GM23338 (cell line): Measurements from ENCODE around the gene NCOA7.

Source experiments
- CREB1 ChIP-seq: fragments of 250-450 bp; sonication (Bioruptor Pico); IDR thresholded peaks from 2 replicates; pipeline ENCODE4 v1.5.0; 2020; ENCODE audit warnings: low read depth, mild to moderate bottlenecking, moderate library complexity
- CTCF ChIP-seq, 2 experiments: fragments of 200-600 bp in 1 of 2; sonication (generic) in 1 of 2; conservative IDR thresholded peaks; 2 replicates each; pipeline versions ENCODE4 v1.5.1 to v1.6.1; 2016 to 2017; ENCODE audit warnings: antibody characterized with exemption in 2 of 2, low read depth in 2 of 2, mild to moderate bottlenecking in 2 of 2, moderate library complexity in 1 of 2
- ETS1 ChIP-seq: IDR thresholded peaks from 2 replicates; pipeline ENCODE4 v1.6.1; 2016; ENCODE audit warnings: antibody characterized with exemption
- EZH2 ChIP-seq: fragments of 200-600 bp; sonication (generic); IDR thresholded peaks from one replicate; pipeline ENCODE4 v1.8.0; 2017; ENCODE audit warnings: antibody characterized with exemption, mild to moderate bottlenecking, low read depth; ENCODE audit not compliant: unreplicated experiment
- EZH2phosphoT487 ChIP-seq: fragments of 200-600 bp; sonication (generic); IDR thresholded peaks from one replicate; pipeline ENCODE4 v1.8.1; 2018; ENCODE audit warnings: antibody characterized with exemption; ENCODE audit not compliant: unreplicated experiment
- JUNB ChIP-seq: IDR thresholded peaks from one replicate; pipeline ENCODE4 v1.6.1; 2016; ENCODE audit warnings: antibody characterized with exemption; ENCODE audit not compliant: unreplicated experiment
- NANOG ChIP-seq: IDR thresholded peaks from 2 replicates; pipeline ENCODE4 v1.6.1; 2016; ENCODE audit warnings: antibody characterized with exemption, borderline replicate concordance
- POLR2AphosphoS5 ChIP-seq: IDR thresholded peaks from 2 replicates; pipeline ENCODE4 v1.6.1; 2016; ENCODE audit warnings: antibody characterized with exemption, low read depth
- REST ChIP-seq: IDR thresholded peaks from one replicate; pipeline ENCODE4 v1.6.1; 2018; ENCODE audit warnings: antibody characterized with exemption; ENCODE audit not compliant: unreplicated experiment
- STAT1 ChIP-seq: IDR thresholded peaks from one replicate; pipeline ENCODE4 v1.6.1; 2016; ENCODE audit warnings: antibody characterized with exemption; ENCODE audit not compliant: unreplicated experiment
- ZNF331 ChIP-seq: fragments of 250-450 bp; sonication (Bioruptor Pico); IDR thresholded peaks from 2 replicates; pipeline ENCODE4 v1.5.0; 2020; ENCODE audit warnings: low read depth, mild to moderate bottlenecking, moderate library complexity
- ZNF462 ChIP-seq: fragments of 250-450 bp; sonication (Bioruptor Pico); IDR thresholded peaks from 2 replicates; pipeline ENCODE4 v1.5.0; 2020; ENCODE audit warnings: mild to moderate bottlenecking, moderate library complexity

GRCh38 chr6:125809570-125810170 lies 18.9 kb downstream of the NCOA7 start:
- no peak for TF ChIP-seq CTCF (conservative IDR thresholded peaks at IDR 0.05; ENCODE audit: low read depth in 2 of 2)
- no peak for TF ChIP-seq REST
- TF ChIP-seq STAT1: no peak
- TF ChIP-seq EZH2phosphoT487: no peak
- no peak for TF ChIP-seq CREB1 (CRISPR knock-in tag)
- no peak for TF ChIP-seq ETS1
- TF ChIP-seq POLR2AphosphoS5: no peak
- TF ChIP-seq NANOG: no peak
- no peak for TF ChIP-seq EZH2
- TF ChIP-seq JUNB: no peak
- TF ChIP-seq ZNF331 (CRISPR knock-in tag): no peak
- no peak for TF ChIP-seq ZNF462 (CRISPR knock-in tag)
